HepG2 (cell line): Measurements from ENCODE around the gene MAPK12. TPM values are rescaled to one million over a fixed set of nuclear protein-coding genes. Genes with fewer than 3 reads are reported as not detected.

Experiments
- EP300 ChIP-seq, 3 experiments: sonication (generic) in 1 of 3; formaldehyde crosslinking in 1 of 3; IDR thresholded peaks; 2 replicates each; pipeline versions ENCODE4 v1.5.1 to v1.6.1; 2011 to 2020; ENCODE audit warnings: low read depth in 2 of 3, low read length in 2 of 3, borderline replicate concordance in 1 of 3, improper control_type of control experiment in 1 of 3, mild to moderate bottlenecking in 1 of 3, missing genetic modification reagents in 1 of 3, moderate library complexity in 1 of 3
- KLF12 ChIP-seq: sonication (generic); formaldehyde crosslinking; IDR thresholded peaks from 2 replicates; pipeline ENCODE4 v1.4.0; 2020; ENCODE audit warnings: missing genetic modification reagents, borderline replicate concordance
- MXD4 ChIP-seq: IDR thresholded peaks from 2 replicates; pipeline ENCODE4 v1.6.1; 2016; ENCODE audit warnings: mild to moderate bottlenecking, missing biosample characterization, missing genetic modification reagents
- SALL1 ChIP-seq: sonication (generic); formaldehyde crosslinking; IDR thresholded peaks from 2 replicates; pipeline ENCODE4 v1.8.0; 2022; ENCODE audit warnings: mild to moderate bottlenecking, missing genetic modification reagents
- STAG1 ChIP-seq: sonication (generic); formaldehyde crosslinking; IDR thresholded peaks from 2 replicates; pipeline ENCODE4 v1.4.0; 2020; ENCODE audit warnings: missing genetic modification reagents
- YEATS4 ChIP-seq: sonication (generic); formaldehyde crosslinking; IDR thresholded peaks from 2 replicates; pipeline ENCODE4 v1.4.0; 2020; ENCODE audit warnings: missing genetic modification reagents, borderline replicate concordance
- ZBTB38 ChIP-seq: sonication (generic); formaldehyde crosslinking; IDR thresholded peaks from 2 replicates; pipeline ENCODE4 v1.5.1; 2020; ENCODE audit warnings: mild to moderate bottlenecking, missing genetic modification reagents
- ZNF138 ChIP-seq: sonication (generic); formaldehyde crosslinking; IDR thresholded peaks from 2 replicates; pipeline ENCODE4 v1.5.0; 2020; ENCODE audit warnings: mild to moderate bottlenecking, low read depth, missing genetic modification reagents
- ZNF142 ChIP-seq: sonication (generic); formaldehyde crosslinking; IDR thresholded peaks from 2 replicates; pipeline ENCODE4 v1.4.0; 2020; ENCODE audit warnings: missing genetic modification reagents
- ZNF274 ChIP-seq: sonication (generic); formaldehyde crosslinking; IDR thresholded peaks from 2 replicates; pipeline ENCODE4 v1.5.1; 2020; ENCODE audit warnings: mild to moderate bottlenecking, missing genetic modification reagents
- ZNF788 ChIP-seq: sonication (generic); formaldehyde crosslinking; IDR thresholded peaks from 2 replicates; pipeline ENCODE4 v1.5.0; 2020; ENCODE audit warnings: mild to moderate bottlenecking, missing genetic modification reagents, borderline replicate concordance
- ZSCAN25 ChIP-seq: sonication (generic); formaldehyde crosslinking; IDR thresholded peaks from 2 replicates; pipeline ENCODE4 v1.8.0; 2022; ENCODE audit warnings: mild to moderate bottlenecking, missing genetic modification reagents
- polyA plus RNA-seq, 8 experiments: library from polyadenylated mRNA; depleted of rRNA in 3 of 8; stranded (reverse) in 7 of 8; unstranded in 1 of 8; fragments of >200 nt; fragmentation: Illumina TruSeq in 4 of 8; extraction: Trizol in 4 of 8; gene quantifications; 2 replicates each; pipeline versions ENCODE4 v1.2.1 to v1.2.3, GENCODE V29; 2011 to 2016; ENCODE audit warnings: low read depth in 4 of 8, missing spikeins in 1 of 8, mixed read lengths in 1 of 8; ENCODE audit not compliant: insufficient read depth in 1 of 8
- total RNA-seq, 5 experiments: library from RNA; depleted of rRNA; stranded (reverse); fragments of >200 nt; fragmentation: Illumina TruSeq; extraction: Trizol; gene quantifications; 2 replicates each; pipeline ENCODE4 v1.2.3, GENCODE V29; 2016; ENCODE audit warnings: low read depth in 1 of 5
- TF ChIP-seq, protein P1 (sequence below): sonication (generic); formaldehyde crosslinking; IDR thresholded peaks from 2 replicates; pipeline ENCODE4 v1.5.1; 2020; ENCODE audit warnings: mild to moderate bottlenecking, missing genetic modification reagents, moderate library complexity
- TF ChIP-seq, protein P2 (sequence below): sonication (generic); formaldehyde crosslinking; IDR thresholded peaks from 2 replicates; pipeline ENCODE4 v1.5.0; 2020; ENCODE audit warnings: mild to moderate bottlenecking, missing genetic modification reagents

MAPK12 gene
- total and polyA plus RNA-seq, 2 of the 13 experiments (the other 11 are each of a cell fraction or from before 2014, with no cell fraction given) = 22.2 to 23.3 TPM

DNA sequence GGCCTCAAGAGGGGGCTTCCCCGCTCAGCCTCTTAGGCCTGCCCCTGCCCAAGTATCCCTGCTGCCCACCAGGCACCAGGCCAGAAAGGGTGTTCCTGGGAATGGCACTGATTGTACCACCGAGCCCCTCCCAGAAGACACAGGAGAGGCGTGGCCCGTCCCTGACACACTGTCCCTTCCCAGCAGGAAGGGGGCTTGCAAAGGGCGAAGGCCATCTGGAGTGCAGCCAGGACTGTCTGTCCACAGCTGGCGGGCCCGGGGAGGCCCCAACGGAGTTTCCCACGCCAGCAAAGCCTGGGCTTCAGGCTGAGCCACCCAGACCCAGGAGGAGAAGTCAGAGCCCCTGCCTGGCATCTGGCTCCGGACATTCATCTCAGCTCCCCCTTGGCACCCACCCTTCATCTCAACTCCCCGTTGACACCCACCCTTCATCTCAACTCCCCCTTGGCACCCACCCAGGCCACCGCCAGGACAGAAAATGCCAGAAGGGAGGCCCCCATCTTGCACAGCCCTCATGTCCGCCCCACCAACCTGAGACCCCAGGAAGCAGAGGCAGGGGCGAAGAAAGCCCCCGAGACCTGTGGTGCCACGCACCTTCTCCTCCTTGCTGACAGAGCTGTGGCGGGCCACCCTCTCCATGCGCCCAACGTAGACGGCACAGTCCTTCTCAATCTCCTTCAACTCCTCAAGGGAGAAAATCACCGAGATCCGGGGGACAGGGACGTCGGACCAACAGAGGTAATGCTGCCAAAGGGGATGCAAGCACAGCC, 36.1 kb downstream of the MAPK12 start (continued):
- TF ChIP-seq ZNF142 (CRISPR knock-in tag) (no peak), KLF12 (CRISPR knock-in tag) (no peak), YEATS4 (no peak), ZNF138 (CRISPR knock-in tag) (no peak), EP300 (IDR thresholded peaks at IDR 0.05; ENCODE audit: low read depth in 2 of 2, low read length in 2 of 2) (0 out of 4 replicates have a peak, but pooled peaks of 1 of the 2 experiments have one; percentile 13), EP300 (CRISPR knock-in tag; IDR thresholded peaks at IDR 0.05; ENCODE audit: borderline replicate concordance) (no peak), ZBTB38 (CRISPR knock-in tag) (peak; percentile 89), MXD4 (CRISPR knock-in tag) (no peak), SALL1 (CRISPR knock-in tag) (peak; percentile 50), STAG1 (CRISPR knock-in tag) (no peak), ZSCAN25 (no peak), ZNF274 (CRISPR knock-in tag) (no peak), ZNF788 (CRISPR knock-in tag) (0 out of 2 replicates have a peak, but pooled peaks have one; percentile 23)
- TF ChIP-seq, protein P1, sequence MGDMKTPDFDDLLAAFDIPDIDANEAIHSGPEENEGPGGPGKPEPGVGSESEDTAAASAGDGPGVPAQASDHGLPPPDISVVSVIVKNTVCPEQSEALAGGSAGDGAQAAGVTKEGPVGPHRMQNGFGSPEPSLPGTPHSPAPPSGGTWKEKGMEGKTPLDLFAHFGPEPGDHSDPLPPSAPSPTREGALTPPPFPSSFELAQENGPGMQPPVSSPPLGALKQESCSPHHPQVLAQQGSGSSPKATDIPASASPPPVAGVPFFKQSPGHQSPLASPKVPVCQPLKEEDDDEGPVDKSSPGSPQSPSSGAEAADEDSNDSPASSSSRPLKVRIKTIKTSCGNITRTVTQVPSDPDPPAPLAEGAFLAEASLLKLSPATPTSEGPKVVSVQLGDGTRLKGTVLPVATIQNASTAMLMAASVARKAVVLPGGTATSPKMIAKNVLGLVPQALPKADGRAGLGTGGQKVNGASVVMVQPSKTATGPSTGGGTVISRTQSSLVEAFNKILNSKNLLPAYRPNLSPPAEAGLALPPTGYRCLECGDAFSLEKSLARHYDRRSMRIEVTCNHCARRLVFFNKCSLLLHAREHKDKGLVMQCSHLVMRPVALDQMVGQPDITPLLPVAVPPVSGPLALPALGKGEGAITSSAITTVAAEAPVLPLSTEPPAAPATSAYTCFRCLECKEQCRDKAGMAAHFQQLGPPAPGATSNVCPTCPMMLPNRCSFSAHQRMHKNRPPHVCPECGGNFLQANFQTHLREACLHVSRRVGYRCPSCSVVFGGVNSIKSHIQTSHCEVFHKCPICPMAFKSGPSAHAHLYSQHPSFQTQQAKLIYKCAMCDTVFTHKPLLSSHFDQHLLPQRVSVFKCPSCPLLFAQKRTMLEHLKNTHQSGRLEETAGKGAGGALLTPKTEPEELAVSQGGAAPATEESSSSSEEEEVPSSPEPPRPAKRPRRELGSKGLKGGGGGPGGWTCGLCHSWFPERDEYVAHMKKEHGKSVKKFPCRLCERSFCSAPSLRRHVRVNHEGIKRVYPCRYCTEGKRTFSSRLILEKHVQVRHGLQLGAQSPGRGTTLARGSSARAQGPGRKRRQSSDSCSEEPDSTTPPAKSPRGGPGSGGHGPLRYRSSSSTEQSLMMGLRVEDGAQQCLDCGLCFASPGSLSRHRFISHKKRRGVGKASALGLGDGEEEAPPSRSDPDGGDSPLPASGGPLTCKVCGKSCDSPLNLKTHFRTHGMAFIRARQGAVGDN (CRISPR knock-in tag) = peak; percentile 58
- TF ChIP-seq, protein P2, sequence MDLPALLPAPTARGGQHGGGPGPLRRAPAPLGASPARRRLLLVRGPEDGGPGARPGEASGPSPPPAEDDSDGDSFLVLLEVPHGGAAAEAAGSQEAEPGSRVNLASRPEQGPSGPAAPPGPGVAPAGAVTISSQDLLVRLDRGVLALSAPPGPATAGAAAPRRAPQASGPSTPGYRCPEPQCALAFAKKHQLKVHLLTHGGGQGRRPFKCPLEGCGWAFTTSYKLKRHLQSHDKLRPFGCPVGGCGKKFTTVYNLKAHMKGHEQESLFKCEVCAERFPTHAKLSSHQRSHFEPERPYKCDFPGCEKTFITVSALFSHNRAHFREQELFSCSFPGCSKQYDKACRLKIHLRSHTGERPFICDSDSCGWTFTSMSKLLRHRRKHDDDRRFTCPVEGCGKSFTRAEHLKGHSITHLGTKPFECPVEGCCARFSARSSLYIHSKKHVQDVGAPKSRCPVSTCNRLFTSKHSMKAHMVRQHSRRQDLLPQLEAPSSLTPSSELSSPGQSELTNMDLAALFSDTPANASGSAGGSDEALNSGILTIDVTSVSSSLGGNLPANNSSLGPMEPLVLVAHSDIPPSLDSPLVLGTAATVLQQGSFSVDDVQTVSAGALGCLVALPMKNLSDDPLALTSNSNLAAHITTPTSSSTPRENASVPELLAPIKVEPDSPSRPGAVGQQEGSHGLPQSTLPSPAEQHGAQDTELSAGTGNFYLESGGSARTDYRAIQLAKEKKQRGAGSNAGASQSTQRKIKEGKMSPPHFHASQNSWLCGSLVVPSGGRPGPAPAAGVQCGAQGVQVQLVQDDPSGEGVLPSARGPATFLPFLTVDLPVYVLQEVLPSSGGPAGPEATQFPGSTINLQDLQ (CRISPR knock-in tag) = no peak
